Measurements from ENCODE around the gene SENP8. TPM values are rescaled to one million over a fixed set of nuclear protein-coding genes. Genes with fewer than 3 reads are reported as not detected.

The SENP8 gene
- total and polyA plus RNA-seq, 7 donors: 1.5 to 5.0 (median 3.3) TPM

- intact Hi-C loops (cut with DNase I): no loop called here
- WGBS, 3 donors: 91 to 97% (median 94%) methylated on average over 3 of the region's 3 CpGs
Observed at GRCh38 chr15:72146221-72146620, 28.0 kb downstream of the SENP8 start.

GRCh38 chr15:72146934-72147333 is 28.7 kb downstream of the SENP8 start:
- TF ChIP-seq CTCF (IDR thresholded peaks at IDR 0.05): no peak

More at GRCh38 chr15:72146221-72146620, 28.0 kb downstream of the SENP8 start:
- no peak for TF ChIP-seq CTCF (IDR thresholded peaks at IDR 0.05)
- Histone ChIP-seq H3K27me3 (ENCODE audit: insufficient read depth in 3 of 3, low read length in 2 of 3) (no peaks in the 10 kb centered on the region), H3K4me3 (no peak overlapping the region), H3K9me3 (no peaks in the 10 kb centered on the region), H3K36me3 (ENCODE audit: insufficient read depth in 1 of 2, low read depth in 1 of 2) (no peaks in the 10 kb centered on the region), H3K4me1 (peaks cover 10% of the 10 kb centered on the region), H3K27ac (no peak overlapping the region)
- ATAC-seq (no peak), DNase-seq (no peak)

GRCh38 chr15:72147418-72147817 is 29.2 kb downstream of the SENP8 start:
- H3K4me3 ChIP-seq: no peak overlapping the region

More at GRCh38 chr15:72146934-72147333, 28.7 kb downstream of the SENP8 start:
- intact Hi-C loops (cut with DNase I): no loop called here
- no peaks in the 10 kb centered on the region for H3K36me3 ChIP-seq (ENCODE audit: insufficient read depth in 1 of 2, low read depth in 1 of 2)
- no peaks in the 10 kb centered on the region for H3K27me3 ChIP-seq (ENCODE audit: insufficient read depth in 3 of 3, low read length in 2 of 3)
- ATAC-seq: no peak
- H3K4me1 ChIP-seq: peaks cover 3% of the 10 kb centered on the region
- DNase-seq: no peak
- no peak overlapping the region for H3K4me3 ChIP-seq
- H3K9me3 ChIP-seq: no peaks in the 10 kb centered on the region
- H3K27ac ChIP-seq: no peak overlapping the region

GRCh38 chr15:72153269-72154000 is 35.2 kb downstream of the SENP8 start:
- no peak overlapping the region for H3K4me3 ChIP-seq
- DNase-seq (no peak), ATAC-seq (no peak)
- no peak overlapping the region for H3K27ac ChIP-seq
- no peaks in the 10 kb centered on the region for H3K9me3 ChIP-seq
- 80 to 86% (median 83%) methylated on average over 5 of the region's 5 CpGs for WGBS, 3 donors
- intact Hi-C loops (cut with DNase I): loop anchor here (10.0 kb wide), 3 partner anchors 109 to 409 kb away; no protein-coding TSS in a partner anchor
- H3K27me3 ChIP-seq (ENCODE audit: insufficient read depth in 3 of 3, low read length in 2 of 3): no peaks in the 10 kb centered on the region
- no peaks in the 10 kb centered on the region for H3K36me3 ChIP-seq (ENCODE audit: insufficient read depth in 1 of 2, low read depth in 1 of 2)
- TF ChIP-seq CTCF (IDR thresholded peaks at IDR 0.05): no peak
- peaks cover 6% of the 10 kb centered on the region for H3K4me1 ChIP-seq

More at GRCh38 chr15:72147418-72147817, 29.2 kb downstream of the SENP8 start:
- ATAC-seq (no peak), DNase-seq (no peak)
- Histone ChIP-seq H3K4me1 (no peaks in the 10 kb centered on the region), H3K27me3 (ENCODE audit: insufficient read depth in 3 of 3, low read length in 2 of 3) (no peaks in the 10 kb centered on the region), H3K36me3 (ENCODE audit: insufficient read depth in 1 of 2, low read depth in 1 of 2) (no peaks in the 10 kb centered on the region), H3K9me3 (no peaks in the 10 kb centered on the region), H3K27ac (no peak overlapping the region)
- intact Hi-C loops (cut with DNase I): no loop called here
- no peak for TF ChIP-seq CTCF (IDR thresholded peaks at IDR 0.05)
- WGBS, 3 donors: 82 to 90% (median 83%) methylated on average over 2 of the region's 2 CpGs

Measured in psoas muscle (tissue), 8 donors.